Vein endothelial cell (primary cell): ENCODE results near the gene INAFM1. TPM values are rescaled to one million over a fixed set of nuclear protein-coding genes. Genes with fewer than 3 reads are reported as not detected.

ENCODE experiments used
- small RNA-seq: library from RNA; depleted of rRNA; stranded (forward); fragments of <200 nt; gene quantifications from one replicate; pipeline ENCODE3, GENCODE V24; 2012
- total RNA-seq: library from RNA; depleted of rRNA; stranded (reverse); fragments of >200 nt; gene quantifications from 2 replicates; pipeline ENCODE4 v1.2.3, GENCODE V29; 2012

INAFM1 gene
- total RNA-seq, result 0.48 and 0.65 TPM in 2 replicates

GRCh38 chr19:47274071-47274890 is at the start of gene INAFM1:
Gene INAFM1, plus strand, starts transcription at chr19:47274885. Its CDS starts 35 bp downstream, at chr19:47274920.

GRCh38 chr19:47230921-47231214 is 43.8 kb upstream of the INAFM1 start, which contains the start of gene BBC3:
Gene BBC3, minus strand, starts transcription at chr19:47231199. Its CDS starts 2,768 bp downstream, at chr19:47228431.

GRCh38 chr19:47255879-47256692 is 18.6 kb upstream of the INAFM1 start, which contains the start of gene CCDC9:
Gene CCDC9, plus strand, starts transcription at chr19:47256525. Its CDS starts 1,876 bp downstream, at chr19:47258401.

GRCh38 chr19:47309608-47310007 is 34.9 kb downstream of the INAFM1 start, which contains the start of gene C5AR1:
Gene C5AR1, plus strand, starts transcription at chr19:47309861. Its CDS starts 35 bp downstream, at chr19:47309896.

Small RNA genes lying within 50 kb of the gene (small RNA-seq; reads per million reads assigned to genes)
- not detected for gene MIR3190

Other genes starting within 250 kb of the INAFM1 start
- 18.0 and 22.5 TPM in 2 replicates for gene TMEM160, start 226.3 kb upstream of the INAFM1 start, total RNA-seq
- gene ZC3H4, start 161.1 kb upstream of the INAFM1 start, total RNA-seq, result 26.8 and 27.9 TPM in 2 replicates
- 153 and 194 TPM in 2 replicates for gene SAE1, start 144.1 kb upstream of the INAFM1 start, total RNA-seq
- 16.8 and 33.0 TPM in 2 replicates for gene BBC3, start 43.7 kb upstream of the INAFM1 start, total RNA-seq
- 4.5 and 5.6 TPM in 2 replicates for gene CCDC9, start 18.4 kb upstream of the INAFM1 start, total RNA-seq
- not detected in 2 replicates for gene C5AR1, start 35.0 kb downstream of the INAFM1 start, total RNA-seq
- not detected in 2 replicates for gene C5AR2, start 57.3 kb downstream of the INAFM1 start, total RNA-seq
- 13.7 and 16.7 TPM in 2 replicates for gene DHX34, start 74.4 kb downstream of the INAFM1 start, total RNA-seq
- 0.29 TPM in 1 of 2 replicates, not detected in the other for gene MEIS3, start 144.6 kb downstream of the INAFM1 start, total RNA-seq
- not detected in 2 replicates for gene SLC8A2, start 197.0 kb downstream of the INAFM1 start, total RNA-seq
- 4.3 and 5.6 TPM in 2 replicates for gene KPTN, start 209.3 kb downstream of the INAFM1 start, total RNA-seq
- 82.6 and 92.5 TPM in 2 replicates for gene NAPA, start 240.2 kb downstream of the INAFM1 start, total RNA-seq